H1 (cell line): ENCODE results near the gene POLR3K.

Source experiments
- CEBPB ChIP-seq: IDR thresholded peaks from 2 replicates; pipeline ENCODE4 v1.6.1; 2012; ENCODE audit warnings: low read depth, low read length
- NRF1 ChIP-seq: IDR thresholded peaks from 2 replicates; pipeline ENCODE4 v1.6.1; 2011; ENCODE audit warnings: mild to moderate bottlenecking, low read depth, low read length, improper control_type of control experiment
- POLR2A ChIP-seq, 2 experiments: IDR thresholded peaks; 1 replicate in 1 of 2; 2 replicates in 1 of 2; pipeline ENCODE4 v1.6.1; 2011; ENCODE audit warnings: low read depth in 2 of 2, low read length in 2 of 2, mild to moderate bottlenecking in 2 of 2; ENCODE audit errors: control extremely low read depth in 1 of 2
- POLR2AphosphoS5 ChIP-seq: IDR thresholded peaks from 2 replicates; pipeline ENCODE4 v1.6.1; 2011; ENCODE audit warnings: low read depth, low read length
- SRF ChIP-seq: IDR thresholded peaks from 2 replicates; pipeline ENCODE4 v1.6.1; 2011; ENCODE audit warnings: mild to moderate bottlenecking, low read depth, low read length, moderate library complexity
- TAF1 ChIP-seq: IDR thresholded peaks from 2 replicates; pipeline ENCODE4 v1.6.1; 2011; ENCODE audit warnings: mild to moderate bottlenecking, low read depth, low read length
- TCF12 ChIP-seq: IDR thresholded peaks from 2 replicates; pipeline ENCODE4 v1.6.1; 2011; ENCODE audit warnings: low read depth, mild to moderate bottlenecking, low read length
- TEAD4 ChIP-seq: IDR thresholded peaks from 2 replicates; pipeline ENCODE4 v1.6.1; 2012; ENCODE audit warnings: low read depth, low read length, inconsistent platforms, mixed read lengths
- ZNF274 ChIP-seq: IDR thresholded peaks from 2 replicates; pipeline ENCODE4 v1.7.0; 2012; ENCODE audit warnings: low read length, borderline replicate concordance; ENCODE audit errors: extremely low read depth
- TF ChIP-seq, protein P1 (sequence below), 3 experiments: IDR thresholded peaks; 1 replicate in 2 of 3; 2 replicates in 1 of 3; pipeline versions ENCODE4 v1.5.1 to v1.6.1; 2011; ENCODE audit warnings: low read length in 3 of 3, mild to moderate bottlenecking in 3 of 3, inconsistent platforms in 2 of 3, low read depth in 1 of 3, moderate library complexity in 1 of 3; ENCODE audit not compliant: insufficient read depth in 1 of 3; ENCODE audit errors: control extremely low read depth in 1 of 3
- TF ChIP-seq, protein P2 (sequence below): IDR thresholded peaks from 2 replicates; pipeline ENCODE4 v1.6.1; 2012; ENCODE audit warnings: inconsistent platforms

- TF ChIP-seq, protein P1, sequence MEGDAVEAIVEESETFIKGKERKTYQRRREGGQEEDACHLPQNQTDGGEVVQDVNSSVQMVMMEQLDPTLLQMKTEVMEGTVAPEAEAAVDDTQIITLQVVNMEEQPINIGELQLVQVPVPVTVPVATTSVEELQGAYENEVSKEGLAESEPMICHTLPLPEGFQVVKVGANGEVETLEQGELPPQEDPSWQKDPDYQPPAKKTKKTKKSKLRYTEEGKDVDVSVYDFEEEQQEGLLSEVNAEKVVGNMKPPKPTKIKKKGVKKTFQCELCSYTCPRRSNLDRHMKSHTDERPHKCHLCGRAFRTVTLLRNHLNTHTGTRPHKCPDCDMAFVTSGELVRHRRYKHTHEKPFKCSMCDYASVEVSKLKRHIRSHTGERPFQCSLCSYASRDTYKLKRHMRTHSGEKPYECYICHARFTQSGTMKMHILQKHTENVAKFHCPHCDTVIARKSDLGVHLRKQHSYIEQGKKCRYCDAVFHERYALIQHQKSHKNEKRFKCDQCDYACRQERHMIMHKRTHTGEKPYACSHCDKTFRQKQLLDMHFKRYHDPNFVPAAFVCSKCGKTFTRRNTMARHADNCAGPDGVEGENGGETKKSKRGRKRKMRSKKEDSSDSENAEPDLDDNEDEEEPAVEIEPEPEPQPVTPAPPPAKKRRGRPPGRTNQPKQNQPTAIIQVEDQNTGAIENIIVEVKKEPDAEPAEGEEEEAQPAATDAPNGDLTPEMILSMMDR (IDR thresholded peaks at IDR 0.05; ENCODE audit: control extremely low read depth in 1 of 3, insufficient read depth in 1 of 3, low read depth in 1 of 3, low read length in 3 of 3) = no peak
- TF ChIP-seq TCF12 = no peak
- no peak for TF ChIP-seq POLR2A (IDR thresholded peaks at IDR 0.05; ENCODE audit: control extremely low read depth in 1 of 2, low read depth in 2 of 2, low read length in 2 of 2)
- no peak for TF ChIP-seq ZNF274
- TF ChIP-seq SRF = no peak
- no peak for TF ChIP-seq TEAD4
- no peak for TF ChIP-seq CEBPB
- TF ChIP-seq TAF1 = no peak
- no peak for TF ChIP-seq NRF1
- no peak for TF ChIP-seq POLR2AphosphoS5
- TF ChIP-seq, protein P2, sequence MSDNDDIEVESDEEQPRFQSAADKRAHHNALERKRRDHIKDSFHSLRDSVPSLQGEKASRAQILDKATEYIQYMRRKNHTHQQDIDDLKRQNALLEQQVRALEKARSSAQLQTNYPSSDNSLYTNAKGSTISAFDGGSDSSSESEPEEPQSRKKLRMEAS = no peak
Measured at GRCh38 chr16:62968-63391, 9.6 kb upstream of the POLR3K start.
